Neural progenitor cell (in vitro differentiated cells): ENCODE measurements around the gene RBM19.

ENCODE experiments used
- EZH2phosphoT487 ChIP-seq: fragments of 200-600 bp; sonication (generic); IDR thresholded peaks from 2 replicates; pipeline ENCODE4 v1.6.1; 2017; ENCODE audit warnings: antibody characterized with exemption
- TF ChIP-seq, protein P1 (sequence below): fragments of 200-600 bp; sonication (generic); IDR thresholded peaks from 2 replicates; pipeline ENCODE4 v1.5.1; 2017; ENCODE audit warnings: antibody characterized with exemption, mild to moderate bottlenecking

DNA sequence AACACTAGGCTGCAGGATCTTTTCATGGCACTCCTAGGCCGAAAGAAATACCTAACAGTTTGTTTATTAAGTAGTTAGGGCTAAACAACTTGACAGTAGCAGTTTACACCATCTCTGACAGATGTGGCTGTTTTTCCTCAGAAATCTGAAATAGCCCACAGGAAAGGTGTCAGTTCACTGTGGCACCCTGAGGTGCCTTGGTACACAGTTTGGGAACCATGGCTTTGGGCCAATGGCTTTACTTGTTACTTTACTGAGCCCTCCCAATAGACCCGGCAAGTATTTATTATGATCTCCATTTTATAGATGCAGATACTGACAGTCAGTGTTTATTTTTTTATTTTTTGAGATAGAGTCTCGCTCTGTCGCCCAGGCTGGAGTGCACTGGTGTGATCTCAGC is 69.3 kb downstream of the RBM19 start:
- TF ChIP-seq, protein P1, sequence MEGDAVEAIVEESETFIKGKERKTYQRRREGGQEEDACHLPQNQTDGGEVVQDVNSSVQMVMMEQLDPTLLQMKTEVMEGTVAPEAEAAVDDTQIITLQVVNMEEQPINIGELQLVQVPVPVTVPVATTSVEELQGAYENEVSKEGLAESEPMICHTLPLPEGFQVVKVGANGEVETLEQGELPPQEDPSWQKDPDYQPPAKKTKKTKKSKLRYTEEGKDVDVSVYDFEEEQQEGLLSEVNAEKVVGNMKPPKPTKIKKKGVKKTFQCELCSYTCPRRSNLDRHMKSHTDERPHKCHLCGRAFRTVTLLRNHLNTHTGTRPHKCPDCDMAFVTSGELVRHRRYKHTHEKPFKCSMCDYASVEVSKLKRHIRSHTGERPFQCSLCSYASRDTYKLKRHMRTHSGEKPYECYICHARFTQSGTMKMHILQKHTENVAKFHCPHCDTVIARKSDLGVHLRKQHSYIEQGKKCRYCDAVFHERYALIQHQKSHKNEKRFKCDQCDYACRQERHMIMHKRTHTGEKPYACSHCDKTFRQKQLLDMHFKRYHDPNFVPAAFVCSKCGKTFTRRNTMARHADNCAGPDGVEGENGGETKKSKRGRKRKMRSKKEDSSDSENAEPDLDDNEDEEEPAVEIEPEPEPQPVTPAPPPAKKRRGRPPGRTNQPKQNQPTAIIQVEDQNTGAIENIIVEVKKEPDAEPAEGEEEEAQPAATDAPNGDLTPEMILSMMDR = no peak
- TF ChIP-seq EZH2phosphoT487 = no peak
